ENCODE data around the gene NAA80.

The NAA80 gene

GRCh38 chr3:50294492-50295403 is 4.5 kb downstream of the NAA80 start:
- TF ChIP-seq CTCF (IDR thresholded peaks at IDR 0.05), result no peak

- TF ChIP-seq CTCF (IDR thresholded peaks at IDR 0.05), result no peak
Measured at GRCh38 chr3:50294089-50294488, 5.1 kb downstream of the NAA80 start.

- TF ChIP-seq CTCF (IDR thresholded peaks at IDR 0.05), result no peak
Measured at GRCh38 chr3:50293079-50293801, 6.0 kb downstream of the NAA80 start.

- no peak for TF ChIP-seq CTCF (IDR thresholded peaks at IDR 0.05)
Measured at GRCh38 chr3:50292159-50293078, 6.8 kb downstream of the NAA80 start, which contains the start of gene IFRD2. IFRD2 (minus strand) TSS chr3:50292429; CDS start chr3:50292274, 155 bp downstream.

GRCh38 chr3:50290161-50290641 is 9.0 kb downstream of the NAA80 start:
- TF ChIP-seq CTCF (IDR thresholded peaks at IDR 0.05), result no peak

- no peak for TF ChIP-seq CTCF (IDR thresholded peaks at IDR 0.05)
Measured at GRCh38 chr3:50289130-50289529, 10.1 kb downstream of the NAA80 start.
